Activated CD4-positive, CD25-positive, alpha-beta regulatory T cell treated with anti-CD3 and anti-CD28 coated beads, Interleukin-2, amount 50 U/mL, for 24 hours (primary cell): ENCODE results near the gene LAYN.
A peak's percentile ranks its signal among the peaks of the same experiment; 100 is the strongest.

ENCODE experiments used
- ATAC-seq, 2 donors: fragments of 150-1000 bp; cut with Tn5 transposase; one replicate each; pipeline ENCODE4 v1.10.0; 2021; ENCODE audit warnings: mild to moderate bottlenecking in 1 of 2, moderate library complexity in 1 of 2

LAYN gene

GRCh38 chr11:111531687-111532364, 8.7 kb upstream of the LAYN start:
- peak; percentile 97 to 98 for ATAC-seq

- ATAC-seq: no peak
These were observed 8.2 kb upstream of the LAYN start for GRCh38 chr11:111532365-111532709.

GRCh38 chr11:111535281-111535680, 5.2 kb upstream of the LAYN start:
- ATAC-seq: no peak

GRCh38 chr11:111537336-111537860, 3.1 kb upstream of the LAYN start:
- ATAC-seq: no peak

GRCh38 chr11:111538407-111539114, 2.0 kb upstream of the LAYN start:
- peak; percentile 73 to 75 for ATAC-seq

- peak; percentile 61 to 64 for ATAC-seq
These were observed 950 bp upstream of the LAYN start for GRCh38 chr11:111539426-111540113.

GRCh38 chr11:111540937-111541253, 375 bp downstream of the LAYN start:
- ATAC-seq: no peak

- no peak for ATAC-seq
These were observed 938 bp downstream of the LAYN start for GRCh38 chr11:111541254-111542061.

GRCh38 chr11:111542606-111543275, 2.2 kb downstream of the LAYN start:
- no peak for ATAC-seq

GRCh38 chr11:111548525-111548924, 8.0 kb downstream of the LAYN start:
- no peak for ATAC-seq

GRCh38 chr11:111549196-111549868, 8.8 kb downstream of the LAYN start:
- ATAC-seq: no peak

- ATAC-seq: no peak
These were observed 9.3 kb downstream of the LAYN start for GRCh38 chr11:111549869-111550203.

GRCh38 chr11:111550258-111550657, 9.7 kb downstream of the LAYN start:
- ATAC-seq: no peak

GRCh38 chr11:111554532-111554931, 14.0 kb downstream of the LAYN start:
- ATAC-seq: no peak

GRCh38 chr11:111555255-111555654, 14.7 kb downstream of the LAYN start:
- ATAC-seq: no peak

GRCh38 chr11:111557425-111558111, 17.0 kb downstream of the LAYN start:
- ATAC-seq: no peak

- ATAC-seq: no peak
These were observed 19.4 kb downstream of the LAYN start for GRCh38 chr11:111559800-111560464.

GRCh38 chr11:111560800-111561199, 20.3 kb downstream of the LAYN start:
- ATAC-seq: no peak

GRCh38 chr11:111561306-111561705, 20.8 kb downstream of the LAYN start:
- no peak for ATAC-seq

GRCh38 chr11:111561791-111562325, 21.3 kb downstream of the LAYN start:
- no peak for ATAC-seq
